Measurements from ENCODE around the gene STX10. TPM values are rescaled to one million over a fixed set of nuclear protein-coding genes. Genes with fewer than 3 reads are reported as not detected.

Gene STX10
- total and polyA plus RNA-seq, 9 of the 15 experiments (the other 6 are each of a cell fraction or from before 2014, with no cell fraction given) = 0.51 to 66.3 (median 31.0) TPM

DNA sequence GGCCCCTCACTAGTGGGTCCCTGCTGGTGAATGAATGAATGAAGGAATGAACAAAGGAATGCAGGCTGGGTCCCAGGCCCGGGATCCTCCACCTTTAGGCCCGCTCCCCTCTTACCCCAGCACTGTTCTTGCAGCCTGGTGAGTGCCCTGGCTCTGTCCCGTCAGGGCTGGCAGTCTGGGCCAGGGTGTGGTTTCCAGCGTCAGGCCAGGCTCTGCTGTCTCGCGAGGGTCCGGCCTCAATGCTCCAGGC lies 47.8 kb downstream of the STX10 start:
- FAIRE-seq (no peak), DNase-seq (ENCODE audit: extremely low read depth in 1 of 4, low spot score in 3 of 4) (no peak), ATAC-seq (no peak)
- Histone ChIP-seq H4K20me1 (replicated peaks; ENCODE audit: control insufficient read depth, insufficient read depth, low read length) (no peaks in the 10 kb centered on the region), H3K27me3 (ENCODE audit: control insufficient read depth in 2 of 2, insufficient read depth in 2 of 2, low read length in 2 of 2) (no peaks in the 10 kb centered on the region), H3K9me1 (ENCODE audit: control insufficient read depth, insufficient read depth, low read length) (no peaks in the 10 kb centered on the region), H3K4me1 (replicated peaks in 1 of 2; ENCODE audit: control insufficient read depth in 2 of 2, insufficient read depth in 2 of 2, low read length in 2 of 2) (peaks cover 19 to 64% of the 10 kb centered on the region in 2 experiments), H3K9ac (ENCODE audit: insufficient read depth in 1 of 2, low read depth in 2 of 2, low read length in 2 of 2) (peak overlapping the region; percentile 95 to 99), H2AFZ (ENCODE audit: low read depth, low read length) (no peak overlapping the region; the same call in 1 of the 2 replicates), H3K36me3 (ENCODE audit: control insufficient read depth, insufficient read depth, low read length) (peaks cover 49% of the 10 kb centered on the region), H3K9me3 (replicated peaks; ENCODE audit: control insufficient read depth, insufficient read depth, low read depth, low read length) (no peaks in the 10 kb centered on the region), H3K79me2 (ENCODE audit: control insufficient read depth, insufficient read depth, low read length) (peaks cover 54% of the 10 kb centered on the region), H3K27ac (ENCODE audit: extremely low read depth, low read depth, low read length) (peak overlapping the region; percentile 98), H3K4me2 (ENCODE audit: insufficient read depth, low read length) (peak overlapping the region; percentile 99), H3K4me3 (peak overlapping the region; percentile 98)
- in situ Hi-C loops (cut with MboI) (no loop called here), intact Hi-C loops (cut with micrococcal nuclease) (loop anchor here (2.0 to 10.0 kb wide), 3 partner anchors 14 to 132 kb away; partner anchors contain the start of genes IER2, STX10 and TRMT1)
- ChIA-PET POLR2A (interaction anchor here (1.2 to 3.1 kb wide), 3 partner anchors 50 to 68 kb away, joined by 3 to 16 read pairs (median 16); no protein-coding TSS in a partner anchor), CTCF (ENCODE audit: low intra/inter-chr PET ratio) (interaction anchor here (0.6 kb wide), 1 partner anchor 9 kb away, joined by 5 read pairs; no protein-coding TSS in a partner anchor)
- 0% methylated on average over 7 of the region's 7 CpGs for WGBS (ENCODE audit: insufficient coverage, low coverage, missing lambda C conversion rate)
- no TSS peak for BruUV-seq (replicated peaks)
- TF ChIP-seq HSF4 (CRISPR knock-in tag; IDR thresholded peaks at IDR 0.05; ENCODE audit: borderline replicate concordance) (peak; percentile 77; the same call in 1 of the 2 replicates), CBX1 (IDR thresholded peaks at IDR 0.05; ENCODE audit: low read depth) (0 out of 2 replicates have a peak, but pooled peaks have one; percentile 76), PRMT5 (CRISPR knock-in tag; IDR thresholded peaks at IDR 0.05) (0 out of 2 replicates have a peak, but pooled peaks have one; percentile 49), TGIF2 (CRISPR knock-in tag; IDR thresholded peaks at IDR 0.05) (peak; percentile 65; the same call in 1 of the 2 replicates), SAFB2 (IDR thresholded peaks at IDR 0.05; ENCODE audit: borderline replicate concordance, low read depth, low read length, severe bottlenecking) (no peak), ZNF77 (CRISPR knock-in tag; IDR thresholded peaks at IDR 0.05) (peak; percentile 73; the same call in 1 of the 2 replicates), NR4A1 (CRISPR knock-in tag; IDR thresholded peaks at IDR 0.05) (no peak), NR4A1 (tag; IDR thresholded peaks at IDR 0.05) (no peak), POLR2A (conservative IDR thresholded peaks at IDR 0.05) (peak; percentile 89), ZNF232 (CRISPR knock-in tag; IDR thresholded peaks at IDR 0.05) (no peak)
- TF ChIP-seq, protein P1, sequence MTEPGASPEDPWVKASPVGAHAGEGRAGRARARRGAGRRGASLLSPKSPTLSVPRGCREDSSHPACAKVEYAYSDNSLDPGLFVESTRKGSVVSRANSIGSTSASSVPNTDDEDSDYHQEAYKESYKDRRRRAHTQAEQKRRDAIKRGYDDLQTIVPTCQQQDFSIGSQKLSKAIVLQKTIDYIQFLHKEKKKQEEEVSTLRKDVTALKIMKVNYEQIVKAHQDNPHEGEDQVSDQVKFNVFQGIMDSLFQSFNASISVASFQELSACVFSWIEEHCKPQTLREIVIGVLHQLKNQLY (CRISPR knock-in tag; conservative IDR thresholded peaks at IDR 0.05) = 0 out of 4 replicates have a peak, but pooled peaks of 1 of the 2 experiments have one; percentile 12
- TF ChIP-seq, protein P2, sequence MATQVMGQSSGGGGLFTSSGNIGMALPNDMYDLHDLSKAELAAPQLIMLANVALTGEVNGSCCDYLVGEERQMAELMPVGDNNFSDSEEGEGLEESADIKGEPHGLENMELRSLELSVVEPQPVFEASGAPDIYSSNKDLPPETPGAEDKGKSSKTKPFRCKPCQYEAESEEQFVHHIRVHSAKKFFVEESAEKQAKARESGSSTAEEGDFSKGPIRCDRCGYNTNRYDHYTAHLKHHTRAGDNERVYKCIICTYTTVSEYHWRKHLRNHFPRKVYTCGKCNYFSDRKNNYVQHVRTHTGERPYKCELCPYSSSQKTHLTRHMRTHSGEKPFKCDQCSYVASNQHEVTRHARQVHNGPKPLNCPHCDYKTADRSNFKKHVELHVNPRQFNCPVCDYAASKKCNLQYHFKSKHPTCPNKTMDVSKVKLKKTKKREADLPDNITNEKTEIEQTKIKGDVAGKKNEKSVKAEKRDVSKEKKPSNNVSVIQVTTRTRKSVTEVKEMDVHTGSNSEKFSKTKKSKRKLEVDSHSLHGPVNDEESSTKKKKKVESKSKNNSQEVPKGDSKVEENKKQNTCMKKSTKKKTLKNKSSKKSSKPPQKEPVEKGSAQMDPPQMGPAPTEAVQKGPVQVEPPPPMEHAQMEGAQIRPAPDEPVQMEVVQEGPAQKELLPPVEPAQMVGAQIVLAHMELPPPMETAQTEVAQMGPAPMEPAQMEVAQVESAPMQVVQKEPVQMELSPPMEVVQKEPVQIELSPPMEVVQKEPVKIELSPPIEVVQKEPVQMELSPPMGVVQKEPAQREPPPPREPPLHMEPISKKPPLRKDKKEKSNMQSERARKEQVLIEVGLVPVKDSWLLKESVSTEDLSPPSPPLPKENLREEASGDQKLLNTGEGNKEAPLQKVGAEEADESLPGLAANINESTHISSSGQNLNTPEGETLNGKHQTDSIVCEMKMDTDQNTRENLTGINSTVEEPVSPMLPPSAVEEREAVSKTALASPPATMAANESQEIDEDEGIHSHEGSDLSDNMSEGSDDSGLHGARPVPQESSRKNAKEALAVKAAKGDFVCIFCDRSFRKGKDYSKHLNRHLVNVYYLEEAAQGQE (IDR thresholded peaks at IDR 0.05; ENCODE audit: borderline replicate concordance) = no peak
- TF ChIP-seq, protein P2 (CRISPR knock-in tag; IDR thresholded peaks at IDR 0.05; ENCODE audit: low read depth) = peak; percentile 70; the same call in 1 of the 2 replicates

All from K562 (cell line).